Fibroblast of villous mesenchyme (primary cell): ENCODE results near the gene TBPL1. TPM values are rescaled to one million over a fixed set of nuclear protein-coding genes. Genes with fewer than 3 reads are reported as not detected.
"Not testable (repeated sequence)": the region's sequence is repeated elsewhere in the genome, so short reads cannot be mapped to it uniquely, and the experiment has no call there.

ENCODE experiments used
- DNase-seq: peaks from one replicate; pipeline ENCODE4 v3.0.0-alpha.2; 2010; ENCODE audit warnings: low read depth
- H3K4me3 ChIP-seq: 2 replicates; pipeline ENCODE4 v1.5.1; 2011; ENCODE audit warnings: low read depth, mild to moderate bottlenecking, low read length
- total RNA-seq: library from RNA; depleted of rRNA; stranded (reverse); fragments of >200 nt; gene quantifications from 2 replicates; pipeline ENCODE4 v1.2.3, GENCODE V29; 2012
- TF ChIP-seq, protein P1 (sequence below): IDR thresholded peaks from 2 replicates; pipeline ENCODE4 v1.5.1; 2012; ENCODE audit warnings: low read depth, mild to moderate bottlenecking, low read length; ENCODE audit not compliant: insufficient read depth

Gene TBPL1
- total RNA-seq, 1 donor = 18.6 TPM

DNA sequence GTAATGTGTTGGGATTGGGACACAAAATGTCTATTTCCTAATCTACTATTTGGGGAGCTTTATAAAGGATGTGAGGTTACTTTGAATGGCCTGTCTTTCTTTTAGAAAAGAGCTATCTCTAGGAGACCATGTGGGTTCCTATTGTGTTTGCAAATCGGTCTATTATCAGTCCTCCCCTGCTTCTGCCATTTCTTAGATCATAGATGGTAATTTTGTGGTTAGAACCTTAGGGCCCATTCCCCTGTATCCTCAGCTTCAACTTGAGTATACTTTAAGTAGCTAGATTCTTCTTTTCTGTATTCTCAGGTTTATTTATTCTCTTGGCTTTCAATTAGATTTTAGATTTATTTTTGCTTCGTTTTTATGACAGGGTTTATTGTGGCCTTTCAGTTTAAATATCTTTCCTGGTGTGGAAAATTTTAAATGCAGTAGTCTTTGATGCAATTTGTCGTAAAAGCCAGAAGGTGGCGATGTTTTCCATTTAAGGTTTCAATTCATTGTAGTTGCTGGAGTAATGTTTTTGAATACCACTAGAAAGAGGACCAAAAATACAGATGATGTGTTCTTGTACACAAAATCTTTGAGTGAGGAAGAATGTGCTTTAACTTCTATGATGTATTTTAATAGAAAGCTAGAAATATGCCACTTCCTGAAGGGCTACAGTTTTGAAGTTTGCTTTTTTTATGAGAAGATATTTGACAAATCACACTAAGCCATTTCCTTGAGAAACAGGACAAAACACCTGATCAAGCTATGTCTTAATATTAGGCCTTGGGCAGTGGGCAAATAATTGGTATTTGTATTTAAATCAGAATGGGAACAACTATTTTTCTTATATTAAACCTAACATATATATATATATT, 20.3 kb downstream of the TBPL1 start:
- H3K4me3 ChIP-seq = no peak overlapping the region
- TF ChIP-seq, protein P1, sequence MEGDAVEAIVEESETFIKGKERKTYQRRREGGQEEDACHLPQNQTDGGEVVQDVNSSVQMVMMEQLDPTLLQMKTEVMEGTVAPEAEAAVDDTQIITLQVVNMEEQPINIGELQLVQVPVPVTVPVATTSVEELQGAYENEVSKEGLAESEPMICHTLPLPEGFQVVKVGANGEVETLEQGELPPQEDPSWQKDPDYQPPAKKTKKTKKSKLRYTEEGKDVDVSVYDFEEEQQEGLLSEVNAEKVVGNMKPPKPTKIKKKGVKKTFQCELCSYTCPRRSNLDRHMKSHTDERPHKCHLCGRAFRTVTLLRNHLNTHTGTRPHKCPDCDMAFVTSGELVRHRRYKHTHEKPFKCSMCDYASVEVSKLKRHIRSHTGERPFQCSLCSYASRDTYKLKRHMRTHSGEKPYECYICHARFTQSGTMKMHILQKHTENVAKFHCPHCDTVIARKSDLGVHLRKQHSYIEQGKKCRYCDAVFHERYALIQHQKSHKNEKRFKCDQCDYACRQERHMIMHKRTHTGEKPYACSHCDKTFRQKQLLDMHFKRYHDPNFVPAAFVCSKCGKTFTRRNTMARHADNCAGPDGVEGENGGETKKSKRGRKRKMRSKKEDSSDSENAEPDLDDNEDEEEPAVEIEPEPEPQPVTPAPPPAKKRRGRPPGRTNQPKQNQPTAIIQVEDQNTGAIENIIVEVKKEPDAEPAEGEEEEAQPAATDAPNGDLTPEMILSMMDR = peak; percentile 62
- peak; percentile 64 for DNase-seq

DNA sequence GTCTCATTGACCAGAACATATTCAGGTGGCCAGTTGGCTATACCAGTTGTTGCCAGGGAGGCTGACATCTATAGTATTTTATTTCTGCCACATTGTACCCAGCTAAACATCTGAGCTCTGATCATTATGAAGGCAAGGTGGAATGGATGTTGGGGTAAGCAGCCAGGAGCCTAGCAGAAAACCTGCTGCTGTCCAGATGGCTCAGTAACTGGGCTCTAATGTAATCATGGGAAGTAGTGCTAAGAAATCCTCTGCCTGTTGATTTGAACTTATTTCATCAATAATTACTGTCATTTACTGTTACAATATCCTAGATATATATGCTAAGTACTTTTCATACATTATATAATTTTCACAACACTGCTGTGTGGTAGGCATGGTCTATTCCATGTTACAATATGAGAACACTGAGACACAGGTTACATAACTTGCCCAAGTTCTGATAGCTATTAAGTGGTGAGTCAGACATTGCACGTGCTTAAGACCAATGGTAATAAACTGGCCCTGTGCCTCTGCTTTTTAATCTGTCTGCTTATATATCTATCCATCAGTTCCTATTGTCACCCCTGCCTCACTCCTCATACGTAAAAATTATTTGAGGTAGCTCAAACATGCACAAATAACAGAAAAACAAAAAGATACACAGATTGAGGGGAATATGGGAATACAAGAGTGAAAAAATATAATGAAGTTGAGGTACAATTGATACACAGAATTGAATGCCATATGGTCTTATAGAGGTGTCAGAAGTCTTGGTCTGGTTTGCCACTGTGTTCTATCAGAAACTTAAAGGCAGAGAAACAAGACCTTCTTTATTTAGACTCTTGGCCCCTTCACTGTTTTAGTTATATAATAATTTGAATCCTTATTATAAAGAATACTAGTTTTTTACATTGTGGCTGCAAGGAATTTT, 25.2 kb downstream of the TBPL1 start:
- peak; percentile 87 for DNase-seq
- no peak overlapping the region for H3K4me3 ChIP-seq
- TF ChIP-seq, protein P1 = no peak

DNA sequence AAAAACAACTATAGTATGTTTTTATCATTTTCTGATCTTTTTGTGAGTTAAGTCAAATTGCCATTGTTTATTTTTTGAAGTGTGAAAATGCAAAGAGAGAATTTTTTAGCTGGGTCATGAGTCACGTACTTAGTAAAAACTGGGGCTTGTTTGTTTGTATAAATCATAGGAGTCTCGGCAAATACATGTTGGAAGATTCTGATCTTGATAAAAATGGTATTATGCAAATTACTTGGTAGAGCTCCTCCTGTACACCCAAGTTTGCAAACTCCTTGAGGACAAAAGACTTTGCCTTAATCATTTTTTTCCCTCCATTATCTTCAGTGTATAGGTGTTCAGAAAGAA, 25.8 kb downstream of the TBPL1 start:
- no peak overlapping the region for H3K4me3 ChIP-seq
- no peak for DNase-seq
- TF ChIP-seq, protein P1 = no peak

DNA sequence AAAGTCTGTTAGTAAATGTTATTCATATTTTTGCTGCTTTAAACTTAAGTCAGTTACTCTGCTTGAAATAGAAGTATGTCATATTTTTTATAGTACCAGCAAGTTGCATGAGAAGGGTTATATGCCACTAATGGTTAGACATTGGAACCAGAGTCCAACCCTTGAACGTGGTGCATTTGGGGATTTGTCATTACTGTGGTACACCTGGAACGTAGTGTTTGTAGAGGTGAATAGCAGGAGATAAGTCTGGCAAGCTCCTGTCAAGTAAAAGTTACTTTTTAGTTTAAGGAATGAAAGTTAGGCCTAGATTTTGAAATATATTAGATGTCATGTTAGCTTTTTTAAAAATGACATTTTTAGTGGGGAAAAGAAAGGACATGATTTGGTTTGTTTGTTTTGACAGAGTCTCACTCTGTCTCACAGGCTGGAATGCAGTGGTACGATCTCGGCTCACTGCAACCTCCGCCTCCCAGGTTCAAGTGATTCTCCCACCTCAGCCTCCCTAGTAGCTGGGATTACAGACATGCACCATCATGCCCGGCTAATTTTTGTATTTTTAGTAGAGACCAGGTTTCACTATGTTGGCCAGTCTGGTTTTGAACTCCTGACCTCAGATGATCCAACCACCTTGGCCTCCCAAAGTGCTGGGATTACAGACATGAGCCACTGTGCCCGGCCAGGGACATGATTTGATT, 26.4 kb downstream of the TBPL1 start:
- not testable (repeated sequence) for DNase-seq

DNA sequence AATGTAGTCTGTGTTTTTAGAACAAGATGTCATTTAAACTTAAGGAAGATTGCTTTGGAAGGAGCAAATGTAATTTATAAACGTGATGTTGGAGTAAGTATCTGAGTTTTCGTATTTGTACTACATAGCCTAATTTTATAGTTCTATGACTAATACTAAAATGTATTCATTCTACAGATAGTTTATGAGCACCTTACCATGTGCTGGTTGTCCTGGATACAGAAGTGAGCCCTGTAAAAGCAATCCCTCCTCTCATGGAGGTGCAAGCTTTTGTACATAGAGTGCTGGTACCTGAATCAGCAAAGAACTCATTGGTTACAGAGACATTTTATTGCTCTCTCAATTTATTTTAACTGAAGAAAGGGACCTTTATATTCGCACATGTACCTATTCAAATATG, 27.1 kb downstream of the TBPL1 start:
- H3K4me3 ChIP-seq = no peak overlapping the region
- no peak for DNase-seq
- TF ChIP-seq, protein P1 = no peak

More for the DNA sequence above, 26.4 kb downstream of the TBPL1 start:
- H3K4me3 ChIP-seq = not testable (repeated sequence)

DNA sequence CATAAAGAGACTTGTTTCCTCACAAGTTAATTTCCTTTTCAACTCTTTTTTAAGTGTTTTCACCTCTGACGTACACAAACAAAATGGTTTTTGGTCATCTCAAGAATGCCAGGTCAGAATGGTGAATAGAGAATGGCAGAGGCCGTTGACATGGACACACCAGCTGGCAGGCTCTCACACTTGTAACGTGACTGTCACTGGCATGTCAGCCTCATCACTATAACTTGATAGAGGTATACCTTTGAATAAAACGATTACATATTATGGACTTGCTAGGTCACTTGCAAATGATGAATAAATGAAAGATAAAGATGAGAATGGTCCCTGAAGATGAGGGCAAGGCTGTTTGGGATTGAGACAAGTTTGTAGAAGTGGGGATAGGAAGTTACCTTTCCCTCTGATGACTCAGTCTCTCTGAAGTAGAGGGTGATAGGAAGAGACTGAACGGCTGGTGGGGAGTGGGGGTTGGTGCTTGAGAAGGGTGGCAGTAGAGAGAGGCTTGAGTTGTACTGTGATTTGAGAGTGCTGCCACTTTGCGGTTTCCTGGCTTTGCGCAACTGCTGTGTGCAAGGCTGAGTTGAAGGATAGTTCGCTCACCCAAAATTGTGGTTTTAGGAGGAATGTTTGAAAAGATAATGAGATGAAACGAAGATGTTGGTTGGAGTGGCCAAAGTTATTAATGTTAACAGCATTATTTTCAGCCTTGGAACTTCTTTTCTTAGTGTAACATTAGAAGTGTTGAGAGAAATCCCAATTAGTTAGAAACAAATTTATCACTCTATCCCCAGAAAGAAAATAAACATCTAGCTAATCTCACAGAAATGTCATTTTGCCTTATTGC, 30.3 kb downstream of the TBPL1 start:
- TF ChIP-seq, protein P1 = no peak
- no peak overlapping the region for H3K4me3 ChIP-seq
- DNase-seq = peak; percentile 90
